LNCaP clone FGC (cell line): ENCODE measurements around the gene HERC2.

ENCODE experiments used
- DNase-seq: peaks from one replicate; pipeline ENCODE4 v3.0.0-alpha.2; 2011; ENCODE audit warnings: low read depth
- H3K4me3 ChIP-seq: 2 replicates; pipeline ENCODE4 v1.5.1; 2011; ENCODE audit warnings: mild to moderate bottlenecking, low read depth, low read length, control low read depth
- CTCF ChIP-seq: IDR thresholded peaks from 2 replicates; pipeline ENCODE4 v1.5.1; 2012; ENCODE audit warnings: mild to moderate bottlenecking; ENCODE audit not compliant: control insufficient read depth, insufficient read depth; ENCODE audit errors: extremely low read depth

The HERC2 gene

GRCh38 chr15:28093752-28094535 lies 228.0 kb downstream of the HERC2 start:
- no peak overlapping the region for H3K4me3 ChIP-seq
- DNase-seq = no peak
- TF ChIP-seq CTCF = no peak

- no peak for TF ChIP-seq CTCF
- DNase-seq = no peak
- H3K4me3 ChIP-seq = no peak overlapping the region
Measured at GRCh38 chr15:28091313-28091712, 230.7 kb downstream of the HERC2 start.

GRCh38 chr15:28086175-28086703 lies 235.7 kb downstream of the HERC2 start:
- peak; percentile 88 for TF ChIP-seq CTCF

GRCh38 chr15:28085489-28086174 lies 236.3 kb downstream of the HERC2 start:
- DNase-seq = no peak
- TF ChIP-seq CTCF = no peak
- H3K4me3 ChIP-seq = no peak overlapping the region

More at GRCh38 chr15:28086175-28086703, 235.7 kb downstream of the HERC2 start:
- no peak for DNase-seq
- no peak overlapping the region for H3K4me3 ChIP-seq

GRCh38 chr15:28084547-28084946 lies 237.4 kb downstream of the HERC2 start:
- TF ChIP-seq CTCF = no peak
- H3K4me3 ChIP-seq = no peak overlapping the region
- DNase-seq = no peak

- TF ChIP-seq CTCF = no peak
- DNase-seq = no peak
- H3K4me3 ChIP-seq = no peak overlapping the region
Measured at GRCh38 chr15:28082891-28083684, 238.9 kb downstream of the HERC2 start.
